WTC11 (cell line): ENCODE results near the gene RETN. TPM values are rescaled to one million over a fixed set of nuclear protein-coding genes. Genes with fewer than 3 reads are reported as not detected.

ENCODE experiments used
- total RNA-seq: library from RNA; stranded (reverse); gene quantifications from 3 replicates; pipeline ENCODE4 v1.2.3, GENCODE V29; 2021

The RETN gene
- total RNA-seq, 1 experiment from 2014 or later: not detected

Other genes with a start within 250 kb of the RETN start
- 4.3 to 5.9 TPM (median 5.7 TPM) in 3 replicates for gene PEX11G, start 180.0 kb upstream of the RETN start, total RNA-seq
- 37.5 to 47.5 TPM (median 47.3 TPM) in 3 replicates for gene ZNF358, start 152.9 kb upstream of the RETN start, total RNA-seq
- 15.0 to 19.7 TPM (median 16.7 TPM) in 3 replicates for gene MCOLN1, start 146.4 kb upstream of the RETN start, total RNA-seq
- 149 to 156 TPM (median 150 TPM) in 3 replicates for gene PNPLA6, start 133.3 kb upstream of the RETN start, total RNA-seq
- gene CAMSAP3, start 73.2 kb upstream of the RETN start, total RNA-seq: 27.8 to 34.6 TPM (median 32.1 TPM) in 3 replicates
- gene XAB2, start 39.5 kb upstream of the RETN start, total RNA-seq: 65.7 to 71.9 TPM (median 67.4 TPM) in 3 replicates
- 111 to 126 TPM (median 122 TPM) in 3 replicates for gene PET100, start 39.3 kb upstream of the RETN start, total RNA-seq
- gene PCP2, start 35.3 kb upstream of the RETN start, total RNA-seq: 0.48 to 1.1 TPM (median 0.85 TPM) in 3 replicates
- 68.9 to 79.3 TPM (median 73.0 TPM) in 3 replicates for gene STXBP2, start 31.9 kb upstream of the RETN start, total RNA-seq
- gene MCEMP1, start 8.0 kb downstream of the RETN start, total RNA-seq: not detected in 3 replicates
- 122 to 127 TPM (median 124 TPM) in 3 replicates for gene TRAPPC5, start 11.8 kb downstream of the RETN start, total RNA-seq
- 0.37 to 0.48 TPM (median 0.46 TPM) in 3 replicates for gene FCER2, start 33.1 kb downstream of the RETN start, total RNA-seq
- 0.55 to 0.66 TPM (median 0.62 TPM) in 3 replicates for gene CLEC4G, start 63.1 kb downstream of the RETN start, total RNA-seq
- 0.09 to 0.44 TPM in 2 of 3 replicates, not detected in the other for gene CD209, start 78.5 kb downstream of the RETN start, total RNA-seq
- gene CLEC4M, start 94.2 kb downstream of the RETN start, total RNA-seq: not detected in 3 replicates
- gene EVI5L, start 161.2 kb downstream of the RETN start, total RNA-seq: 10.5 to 13.7 TPM (median 13.6 TPM) in 3 replicates
- gene PRR36, start 205.3 kb downstream of the RETN start, total RNA-seq: 21.9 to 34.3 TPM (median 31.0 TPM) in 3 replicates
- 3.0 to 3.6 TPM (median 3.1 TPM) in 3 replicates for gene LRRC8E, start 219.5 kb downstream of the RETN start, total RNA-seq
- 39.4 to 46.9 TPM (median 46.3 TPM) in 3 replicates for gene MAP2K7, start 234.8 kb downstream of the RETN start, total RNA-seq
- gene TGFBR3L, start 245.8 kb downstream of the RETN start, total RNA-seq: 4.1 to 7.4 TPM (median 6.5 TPM) in 3 replicates